Superior temporal gyrus (tissue), 1 donor: Measurements from ENCODE around the gene ADAMTS15.
"Not testable (repeated sequence)": the region's sequence is repeated elsewhere in the genome, so short reads cannot be mapped to it uniquely, and the experiment has no call there.

Experiments
- DNase-seq: peaks from one replicate; pipeline ENCODE4 v3.0.0-alpha.2; 2016; ENCODE audit errors: extremely low spot score

The ADAMTS15 gene

GRCh38 chr11:130434521-130435223 is 13.8 kb upstream of the ADAMTS15 start:
- peak; percentile 96 for DNase-seq

- no peak for DNase-seq
These were observed 12.8 kb upstream of the ADAMTS15 start for GRCh38 chr11:130435671-130436070.

- no peak for DNase-seq
These were observed 12.3 kb upstream of the ADAMTS15 start for GRCh38 chr11:130436171-130436570.

GRCh38 chr11:130437848-130438247 is 10.6 kb upstream of the ADAMTS15 start:
- no peak for DNase-seq

- not testable (repeated sequence) for DNase-seq
These were observed 9.9 kb upstream of the ADAMTS15 start for GRCh38 chr11:130438401-130439159.

- no peak for DNase-seq
These were observed 9.3 kb upstream of the ADAMTS15 start for GRCh38 chr11:130439160-130439519.

GRCh38 chr11:130439876-130440275 is 8.6 kb upstream of the ADAMTS15 start:
- no peak for DNase-seq

- DNase-seq = no peak
These were observed 6.7 kb upstream of the ADAMTS15 start for GRCh38 chr11:130441719-130442118.

GRCh38 chr11:130442737-130443136 is 5.7 kb upstream of the ADAMTS15 start:
- DNase-seq = no peak

GRCh38 chr11:130445788-130446187 is 2.7 kb upstream of the ADAMTS15 start:
- DNase-seq = no peak

- no peak for DNase-seq
These were observed 418 bp upstream of the ADAMTS15 start for GRCh38 chr11:130448039-130448415.

GRCh38 chr11:130449310-130449990 is 1.0 kb downstream of the ADAMTS15 start:
- DNase-seq = no peak

- no peak for DNase-seq
These were observed 1.7 kb downstream of the ADAMTS15 start for GRCh38 chr11:130449996-130450769.

- no peak for DNase-seq
These were observed 3.0 kb downstream of the ADAMTS15 start for GRCh38 chr11:130451231-130452019.

- no peak for DNase-seq
These were observed 3.7 kb downstream of the ADAMTS15 start for GRCh38 chr11:130452176-130452575.

- no peak for DNase-seq
These were observed 4.5 kb downstream of the ADAMTS15 start for GRCh38 chr11:130452940-130453339.

GRCh38 chr11:130454491-130455252 is 6.2 kb downstream of the ADAMTS15 start:
- DNase-seq = no peak

- no peak for DNase-seq
These were observed 7.2 kb downstream of the ADAMTS15 start for GRCh38 chr11:130455483-130456127.

- DNase-seq = no peak
These were observed 7.8 kb downstream of the ADAMTS15 start for GRCh38 chr11:130456286-130456685.
